ENCODE results near the gene PCARE. TPM values are rescaled to one million over a fixed set of nuclear protein-coding genes. Genes with fewer than 3 reads are reported as not detected.

PCARE gene
- total RNA-seq (not detected), polyA plus RNA-seq (not detected)

DNA sequence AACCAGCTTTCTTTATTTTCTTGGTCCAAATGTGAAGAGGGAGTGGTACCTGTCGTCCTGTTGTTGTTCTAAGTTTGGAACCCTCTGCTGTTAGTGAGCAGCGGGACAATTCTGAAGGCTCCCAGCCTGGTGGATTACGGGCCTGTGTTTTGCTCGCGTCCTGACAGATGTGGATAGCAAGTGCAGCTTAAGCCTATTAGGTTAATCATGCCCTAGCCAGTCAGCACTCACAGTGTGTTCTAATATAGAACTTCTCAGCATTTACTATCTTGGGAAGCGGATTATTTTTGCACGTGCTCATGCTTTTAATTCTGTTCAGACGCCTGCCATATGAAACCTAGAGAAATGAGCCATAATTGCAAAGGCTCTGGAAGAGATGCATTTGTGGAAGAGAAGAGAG is at the start of gene PCARE:
Gene PCARE, minus strand, starts transcription at position 113 of the 400 bp plus-strand sequence. CDS start 262 bp downstream, outside the sequence.
- no peaks in the 10 kb centered on the region for H3K27me3 Mint-ChIP-seq
- no peak within 1 kb of the TSS for H3K27ac ChIP-seq (ENCODE audit: low read depth, low read length)
- H3K27ac Mint-ChIP-seq = no peak within 1 kb of the TSS
- H3K9me3 ChIP-seq (ENCODE audit: low read length) = no peaks in the 10 kb centered on the region
- no peak for DNase-seq
- ChIA-PET POLR2A (no interaction called here), CTCF (no interaction called here)
- no peaks in the 10 kb centered on the region for H3K36me3 ChIP-seq (ENCODE audit: insufficient read depth, low read length)
- H3K4me3 Mint-ChIP-seq = no peak within 1 kb of the TSS
- H3K4me3 ChIP-seq (ENCODE audit: low read length) = no peak within 1 kb of the TSS
- H3K4me1 Mint-ChIP-seq = no peaks in the 10 kb centered on the region
- no peaks in the 10 kb centered on the region for H3K4me1 ChIP-seq (ENCODE audit: insufficient read depth, low read length)
- H3K9me3 Mint-ChIP-seq = peaks cover 0 to 5% (median 0%) of the 10 kb centered on the region in 5 donors
- peaks cover 0 to 6% (median 0%) of the 10 kb centered on the region in 3 donors for H3K36me3 Mint-ChIP-seq
- H3K27me3 ChIP-seq (ENCODE audit: insufficient read depth, low read length, poor library complexity, severe bottlenecking) = no peaks in the 10 kb centered on the region

DNA sequence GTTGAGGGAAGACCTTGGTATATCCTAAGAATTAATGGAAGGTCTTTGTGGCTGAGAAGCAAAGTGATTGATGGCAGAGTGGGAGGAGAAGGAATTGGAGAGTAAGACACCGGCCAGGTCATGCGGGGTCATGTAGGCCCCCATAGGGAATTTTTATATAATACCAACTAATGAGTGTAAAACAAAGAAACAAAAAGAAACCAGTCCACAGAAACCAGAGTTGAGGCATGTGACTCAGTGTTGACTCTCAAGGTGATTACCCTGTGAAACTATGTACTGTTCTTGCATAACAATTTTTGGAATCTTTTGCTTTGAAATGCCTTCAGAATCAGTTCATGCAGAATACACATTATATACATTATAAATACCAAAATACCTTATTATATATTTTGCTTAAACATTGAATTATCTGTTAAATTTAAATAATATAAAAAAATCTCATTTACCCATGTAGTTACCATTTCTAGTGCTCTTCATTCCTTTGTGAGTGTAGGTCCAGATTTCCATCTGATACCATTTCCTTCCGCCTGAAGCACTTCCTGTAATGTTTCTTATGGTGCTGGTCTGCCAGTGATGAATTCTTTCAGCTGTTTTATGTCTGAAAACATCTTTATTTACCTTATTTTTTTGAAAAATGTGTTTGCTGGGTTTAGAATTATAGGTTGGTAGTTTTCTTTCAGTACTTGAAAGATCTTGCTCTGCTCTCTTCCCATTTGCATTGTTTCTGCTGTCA is 49.5 kb upstream of the PCARE start:
- Histone ChIP-seq H3K4me1 (ENCODE audit: insufficient read depth, low read length) (peaks cover 12% of the 10 kb centered on the region), H3K9me3 (ENCODE audit: low read length) (no peaks in the 10 kb centered on the region)

DNA sequence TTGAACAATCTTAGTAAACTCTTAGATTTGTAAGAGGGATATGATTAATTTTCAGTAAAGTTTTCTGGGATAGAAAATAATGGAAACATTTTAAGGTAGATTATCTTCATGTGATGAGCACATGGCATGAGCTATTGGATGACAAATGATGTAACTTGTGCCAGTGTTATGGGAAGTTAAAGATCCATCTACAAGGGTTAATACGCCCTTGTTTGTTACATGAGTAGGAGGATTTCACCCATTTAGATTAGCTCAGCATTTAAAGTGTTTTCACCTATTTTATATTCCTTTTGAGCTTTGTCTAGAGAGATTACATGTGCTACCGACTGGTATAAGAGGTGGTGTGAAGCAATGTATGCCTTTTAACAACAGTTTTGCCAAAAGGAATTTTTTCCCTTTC is 46.5 kb upstream of the PCARE start:
- no peak for DNase-seq
- Mint-ChIP-seq H3K9me3 (peaks cover 0 to 13% (median 9%) of the 10 kb centered on the region in 5 donors), H3K4me1 (peaks cover 63 to 85% (median 83%) of the 10 kb centered on the region in 3 donors), H3K27me3 (no peaks in the 10 kb centered on the region), H3K36me3 (peaks cover 26 to 65% (median 30%) of the 10 kb centered on the region in 3 donors), H3K4me3 (no peak overlapping the region), H3K27ac (no peak overlapping the region)
- no peaks in the 10 kb centered on the region for H3K9me3 ChIP-seq (ENCODE audit: low read length)
- H3K27me3 ChIP-seq (ENCODE audit: insufficient read depth, low read length, poor library complexity, severe bottlenecking) = no peaks in the 10 kb centered on the region
- H3K27ac ChIP-seq (ENCODE audit: low read depth, low read length) = no peak overlapping the region
- ChIA-PET POLR2A (no interaction called here), CTCF (interaction anchor here (1.0 to 1.1 kb wide), 3 partner anchors 106 to 164 kb away, joined by 3 read pairs; no protein-coding TSS in a partner anchor)
- H3K4me3 ChIP-seq (ENCODE audit: low read length) = no peak overlapping the region
- peaks cover 31% of the 10 kb centered on the region for H3K4me1 ChIP-seq (ENCODE audit: insufficient read depth, low read length)
- H3K36me3 ChIP-seq (ENCODE audit: insufficient read depth, low read length) = peaks cover 7% of the 10 kb centered on the region

More for the DNA sequence above, 49.5 kb upstream of the PCARE start:
- Mint-ChIP-seq H3K9me3 (peaks cover 0 to 13% (median 9%) of the 10 kb centered on the region in 5 donors), H3K4me3 (peak overlapping the region in 2 of 7 donors; percentile 29 to 63), H3K27me3 (no peaks in the 10 kb centered on the region), H3K36me3 (peaks cover 30 to 78% (median 30%) of the 10 kb centered on the region in 3 donors), H3K27ac (peak overlapping the region in 1 of 8 donors; percentile 35), H3K4me1 (peaks cover 61 to 79% (median 76%) of the 10 kb centered on the region in 3 donors)
- CTCF ChIA-PET = no interaction called here
- POLR2A ChIA-PET = no interaction called here
- no peak overlapping the region for H3K27ac ChIP-seq (ENCODE audit: low read depth, low read length)
- H3K4me3 ChIP-seq (ENCODE audit: low read length) = no peak overlapping the region
- no peak for DNase-seq
- H3K36me3 ChIP-seq (ENCODE audit: insufficient read depth, low read length) = peaks cover 7% of the 10 kb centered on the region
- no peaks in the 10 kb centered on the region for H3K27me3 ChIP-seq (ENCODE audit: insufficient read depth, low read length, poor library complexity, severe bottlenecking)

DNA sequence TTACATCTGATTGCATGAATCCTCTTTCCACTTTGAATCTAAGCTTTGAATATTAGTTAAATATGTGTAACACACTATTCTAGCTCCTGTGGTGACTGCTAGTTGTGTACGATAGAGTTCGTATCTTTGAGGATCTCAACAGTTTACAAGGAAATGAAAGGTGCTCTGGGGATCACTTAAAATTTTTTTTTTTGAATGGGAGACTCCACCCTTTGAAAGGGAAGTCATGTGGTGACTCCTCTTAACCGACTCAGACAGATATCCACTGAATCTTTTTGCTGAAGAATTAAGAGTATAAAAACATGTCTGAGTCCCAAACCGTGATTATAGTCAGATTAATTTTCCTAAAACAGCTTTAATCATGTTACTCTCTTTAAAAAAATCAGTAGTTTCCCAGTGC is 44.9 kb upstream of the PCARE start:
- H3K27me3 ChIP-seq (ENCODE audit: insufficient read depth, low read length, poor library complexity, severe bottlenecking) = no peaks in the 10 kb centered on the region
- H3K36me3 ChIP-seq (ENCODE audit: insufficient read depth, low read length) = peaks cover 4% of the 10 kb centered on the region
- H3K27me3 Mint-ChIP-seq = no peaks in the 10 kb centered on the region
- H3K4me1 Mint-ChIP-seq = peaks cover 64 to 80% (median 76%) of the 10 kb centered on the region in 3 donors
- peak overlapping the region in 7 of 8 donors; percentile 19 to 78 (median 65) for H3K27ac Mint-ChIP-seq
- H3K4me3 Mint-ChIP-seq = peak overlapping the region in 4 of 7 donors; percentile 27 to 28 (median 28)
- H3K36me3 Mint-ChIP-seq = peaks cover 14 to 54% (median 16%) of the 10 kb centered on the region in 3 donors
- H3K27ac ChIP-seq (ENCODE audit: low read depth, low read length) = no peak overlapping the region
- peaks cover 0 to 8% (median 6%) of the 10 kb centered on the region in 5 donors for H3K9me3 Mint-ChIP-seq
- CTCF ChIA-PET = no interaction called here
- POLR2A ChIA-PET = interaction anchor here (6.3 kb wide), 1 partner anchor 105 kb away, joined by 83 read pairs; no protein-coding TSS in a partner anchor
- peak in 1 of 5 donors; percentile 4 for DNase-seq
- H3K9me3 ChIP-seq (ENCODE audit: low read length) = no peaks in the 10 kb centered on the region
- H3K4me3 ChIP-seq (ENCODE audit: low read length) = no peak overlapping the region
- H3K4me1 ChIP-seq (ENCODE audit: insufficient read depth, low read length) = peaks cover 38% of the 10 kb centered on the region

DNA sequence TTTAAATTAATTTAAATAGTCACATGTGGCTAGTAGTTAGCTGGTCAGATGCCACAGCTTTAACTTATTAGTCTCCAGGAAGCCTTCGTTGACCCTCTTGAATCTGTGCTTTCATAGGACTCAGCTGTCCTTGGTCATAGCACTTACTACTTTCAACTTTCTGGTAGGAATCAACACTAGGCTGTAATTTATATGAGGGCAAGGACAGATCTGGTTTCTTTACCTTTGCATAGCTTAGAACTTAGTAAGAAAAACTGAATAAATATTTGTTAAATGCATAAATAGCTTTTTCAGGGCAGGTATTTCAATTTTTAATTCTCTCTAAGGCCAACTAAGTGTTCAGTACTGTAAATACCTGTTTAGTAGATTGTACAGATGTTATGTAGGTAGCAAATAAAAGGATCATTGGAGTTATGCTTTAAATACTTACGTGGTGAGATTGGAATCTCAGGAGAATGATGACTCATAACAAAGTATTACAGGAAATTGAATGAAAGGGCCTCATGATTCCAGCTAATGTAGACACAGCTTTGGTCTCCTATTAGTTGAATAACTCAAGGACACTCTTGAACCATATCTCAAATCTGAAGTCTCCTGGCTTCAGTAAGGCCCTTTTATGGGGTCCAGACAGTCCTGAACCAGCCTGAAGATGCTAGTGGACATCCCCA is 43.4 kb upstream of the PCARE start:
- peak overlapping the region in 7 of 8 donors; percentile 51 to 98 (median 70) for H3K27ac Mint-ChIP-seq
- POLR2A ChIA-PET = interaction anchor here (0.9 to 6.3 kb wide), 2 partner anchors 104 to 108 kb away, joined by 4 to 83 read pairs; no protein-coding TSS in a partner anchor
- no peak overlapping the region for H3K4me3 ChIP-seq (ENCODE audit: low read length)

DNA sequence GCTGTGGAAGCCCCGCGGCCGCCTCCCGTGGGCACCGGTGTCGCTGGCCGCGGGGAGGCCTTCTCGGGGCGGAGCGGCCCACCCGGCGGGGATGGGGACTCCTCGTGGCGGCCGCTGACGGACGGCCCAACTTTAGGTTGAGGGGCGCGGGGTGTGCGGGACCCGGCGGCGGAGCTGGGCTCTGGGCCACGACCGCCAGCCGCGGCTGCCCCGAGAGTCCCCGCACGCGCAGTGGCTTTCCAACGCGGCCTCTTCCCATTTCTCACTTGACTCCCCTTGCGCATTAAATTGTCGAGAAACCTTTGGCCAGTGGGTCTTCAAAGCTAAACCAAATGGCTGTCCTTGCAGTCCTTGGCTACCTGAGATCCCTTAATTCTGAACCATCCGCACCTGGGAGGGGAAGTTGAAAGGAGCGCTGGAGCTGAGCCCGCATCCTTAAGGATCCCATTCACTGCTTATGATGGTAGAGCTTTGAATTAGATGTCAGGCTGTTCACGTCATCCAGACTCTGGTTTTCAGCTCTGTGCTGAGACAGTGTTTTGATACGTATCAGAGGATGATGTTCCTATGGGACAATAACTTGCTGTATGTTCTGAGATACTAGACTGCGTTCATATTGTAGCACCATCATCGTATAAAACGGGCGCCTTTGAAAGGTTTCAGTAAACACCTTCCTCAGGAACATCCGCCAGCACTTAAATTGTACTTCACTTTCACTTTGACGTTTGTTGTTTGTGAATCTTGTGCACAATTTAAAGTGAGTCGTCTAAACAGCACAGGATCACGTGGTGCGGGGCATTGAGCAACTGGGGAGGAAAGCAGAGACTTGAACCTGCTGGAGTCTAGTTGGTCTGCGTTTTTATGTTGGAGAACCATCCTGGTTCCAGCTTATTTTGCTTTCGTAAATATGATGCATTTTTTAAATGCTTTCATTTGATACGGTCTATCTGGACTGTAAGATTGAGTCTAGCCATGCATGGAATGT is 41.8 kb upstream of the PCARE start:
- Mint-ChIP-seq H3K27ac (peak overlapping the region; percentile 87 to 98 (median 98)), H3K4me1 (peaks cover 51 to 59% (median 56%) of the 10 kb centered on the region in 3 donors), H3K36me3 (peaks cover 0 to 24% (median 0%) of the 10 kb centered on the region in 3 donors), H3K27me3 (no peaks in the 10 kb centered on the region), H3K4me3 (peak overlapping the region; percentile 89 to 98 (median 95)), H3K9me3 (peaks cover 0 to 3% (median 0%) of the 10 kb centered on the region in 5 donors)
- Histone ChIP-seq H3K4me1 (ENCODE audit: insufficient read depth, low read length) (peaks cover 38% of the 10 kb centered on the region), H3K36me3 (ENCODE audit: insufficient read depth, low read length) (no peaks in the 10 kb centered on the region), H3K27ac (ENCODE audit: low read depth, low read length) (peak overlapping the region; percentile 78), H3K27me3 (ENCODE audit: insufficient read depth, low read length, poor library complexity, severe bottlenecking) (no peaks in the 10 kb centered on the region), H3K9me3 (ENCODE audit: low read length) (no peaks in the 10 kb centered on the region), H3K4me3 (ENCODE audit: low read length) (peak overlapping the region; percentile 80)
- ChIA-PET POLR2A (interaction anchor here (0.5 to 6.3 kb wide), 7 partner anchors 9 to 368 kb away, joined by 3 to 83 read pairs (median 3); partner anchors contain the start of genes TRMT61B and WDR43), CTCF (interaction anchor here (0.8 to 2.9 kb wide), 7 partner anchors 10 to 157 kb away, joined by 3 to 27 read pairs (median 5); no protein-coding TSS in a partner anchor)
- DNase-seq = peak; percentile 58 to 84 (median 73)

More for the DNA sequence above, 43.4 kb upstream of the PCARE start:
- H3K36me3 Mint-ChIP-seq = peaks cover under 1 to 40% (median 4%) of the 10 kb centered on the region in 3 donors
- H3K9me3 ChIP-seq (ENCODE audit: low read length) = no peaks in the 10 kb centered on the region
- H3K9me3 Mint-ChIP-seq = peaks cover 0 to 3% (median 0%) of the 10 kb centered on the region in 5 donors
- no peaks in the 10 kb centered on the region for H3K27me3 Mint-ChIP-seq
- peaks cover 38% of the 10 kb centered on the region for H3K4me1 ChIP-seq (ENCODE audit: insufficient read depth, low read length)
- peaks cover 4% of the 10 kb centered on the region for H3K36me3 ChIP-seq (ENCODE audit: insufficient read depth, low read length)
- DNase-seq = no peak
- H3K4me1 Mint-ChIP-seq = peaks cover 58 to 72% (median 67%) of the 10 kb centered on the region in 3 donors
- no peak overlapping the region for H3K27ac ChIP-seq (ENCODE audit: low read depth, low read length)
- peak overlapping the region in 5 of 7 donors; percentile 20 to 96 (median 63) for H3K4me3 Mint-ChIP-seq
- H3K27me3 ChIP-seq (ENCODE audit: insufficient read depth, low read length, poor library complexity, severe bottlenecking) = no peaks in the 10 kb centered on the region
- CTCF ChIA-PET = interaction anchor here (1.7 to 2.9 kb wide), 3 partner anchors 12 to 103 kb away, joined by 3 to 27 read pairs (median 5); no protein-coding TSS in a partner anchor

Data from CD8-positive, alpha-beta memory T cell (primary cell).